Loucy (cell line): ENCODE results near the gene PLSCR1.

Experiments
- H2AFZ ChIP-seq: fragments of 200-600 bp; sonication (generic); 2 replicates; pipeline ENCODE4 v1.6.0; 2016; ENCODE audit warnings: antibody characterized with exemption, mild to moderate bottlenecking, low read length, moderate library complexity
- H3F3A ChIP-seq: fragments of 200-600 bp; 2 replicates; pipeline ENCODE4 v1.6.0; 2016; ENCODE audit warnings: antibody characterized with exemption, low read depth, mild to moderate bottlenecking
- H3K27me3 ChIP-seq: fragments of 200-600 bp; sonication (generic); 2 replicates; pipeline ENCODE4 v1.6.1; 2014; ENCODE audit warnings: low read length, mild to moderate bottlenecking; ENCODE audit not compliant: insufficient read depth, poor library complexity, severe bottlenecking
- H3K36me3 ChIP-seq: fragments of 200-600 bp; sonication (generic); 2 replicates; pipeline ENCODE4 v1.6.1; 2016; ENCODE audit warnings: low read length; ENCODE audit not compliant: insufficient read depth
- H3K4me1 ChIP-seq: fragments of 200-600 bp; sonication (generic); 2 replicates; pipeline ENCODE4 v1.5.1; 2014; ENCODE audit warnings: low read length, mild to moderate bottlenecking; ENCODE audit not compliant: insufficient read depth, poor library complexity, severe bottlenecking
- H3K4me2 ChIP-seq: fragments of 200-600 bp; sonication (generic); 2 replicates; pipeline ENCODE4 v1.6.0; 2014; ENCODE audit warnings: antibody characterized with exemption, low read length, low read depth, mild to moderate bottlenecking; ENCODE audit not compliant: poor library complexity, severe bottlenecking
- H3K4me3 ChIP-seq: fragments of 200-600 bp; sonication (generic); 2 replicates; pipeline ENCODE4 v1.5.1; 2014; ENCODE audit warnings: low read length, mild to moderate bottlenecking, mixed read lengths; ENCODE audit not compliant: poor library complexity, severe bottlenecking
- H3K79me2 ChIP-seq: fragments of 200-600 bp; sonication (generic); 2 replicates; pipeline ENCODE4 v1.6.1; 2014; ENCODE audit warnings: low read length; ENCODE audit not compliant: insufficient read depth
- H3K9ac ChIP-seq: fragments of 200-600 bp; sonication (generic); 2 replicates; pipeline ENCODE4 v1.6.0; 2014; ENCODE audit warnings: mild to moderate bottlenecking, low read depth, low read length, moderate library complexity; ENCODE audit not compliant: poor library complexity, severe bottlenecking
- H3K9me2 ChIP-seq: fragments of 200-600 bp; sonication (generic); replicated peaks from 2 replicates; pipeline ENCODE4 v1.6.1; 2016; ENCODE audit warnings: low read depth, low read length, mixed read lengths
- H3K9me3 ChIP-seq: fragments of 200-600 bp; sonication (generic); 2 replicates; pipeline ENCODE4 v1.6.1; 2014; ENCODE audit warnings: mild to moderate bottlenecking, antibody characterized with exemption, low read length, low read depth; ENCODE audit not compliant: insufficient read depth
- H4K20me1 ChIP-seq: fragments of 200-600 bp; sonication (generic); 2 replicates; pipeline ENCODE4 v1.6.0; 2014; ENCODE audit warnings: antibody characterized with exemption, low read length, mild to moderate bottlenecking; ENCODE audit not compliant: insufficient read depth, poor library complexity, severe bottlenecking
- CTCF ChIP-seq: fragments of 200-600 bp; sonication (generic); conservative IDR thresholded peaks from 2 replicates; pipeline ENCODE4 v1.5.1; 2014; ENCODE audit warnings: mild to moderate bottlenecking, antibody characterized with exemption, low read length
- EZH2phosphoT487 ChIP-seq: fragments of 200-600 bp; IDR thresholded peaks from 2 replicates; pipeline ENCODE4 v1.6.1; 2018; ENCODE audit warnings: antibody characterized with exemption, mild to moderate bottlenecking, moderate library complexity, borderline replicate concordance

PLSCR1 gene

GRCh38 chr3:146505516-146505915, 38.9 kb downstream of the PLSCR1 start:
- Histone ChIP-seq H3F3A (no peaks in the 10 kb centered on the region), H3K4me1 (no peaks in the 10 kb centered on the region), H3K4me3 (no peak overlapping the region), H2AFZ (no peak overlapping the region), H4K20me1 (no peaks in the 10 kb centered on the region), H3K79me2 (no peaks in the 10 kb centered on the region), H3K36me3 (no peaks in the 10 kb centered on the region), H3K9me3 (no peaks in the 10 kb centered on the region), H3K9me2 (no peaks in the 10 kb centered on the region), H3K27me3 (no peaks in the 10 kb centered on the region), H3K4me2 (no peak overlapping the region), H3K9ac (no peak overlapping the region)
- TF ChIP-seq CTCF (no peak), EZH2phosphoT487 (no peak)

GRCh38 chr3:146504498-146505197, 39.8 kb downstream of the PLSCR1 start:
- Histone ChIP-seq H3K79me2 (no peaks in the 10 kb centered on the region), H4K20me1 (no peaks in the 10 kb centered on the region), H3K4me3 (no peak overlapping the region), H3K9me3 (no peaks in the 10 kb centered on the region), H3F3A (no peaks in the 10 kb centered on the region), H3K4me1 (no peaks in the 10 kb centered on the region), H3K9me2 (no peaks in the 10 kb centered on the region), H3K36me3 (no peaks in the 10 kb centered on the region), H2AFZ (no peak overlapping the region), H3K4me2 (no peak overlapping the region), H3K27me3 (no peaks in the 10 kb centered on the region), H3K9ac (no peak overlapping the region)
- no peak for TF ChIP-seq CTCF
- no peak for TF ChIP-seq EZH2phosphoT487

GRCh38 chr3:146503461-146504202, 40.8 kb downstream of the PLSCR1 start:
- Histone ChIP-seq H3K36me3 (no peaks in the 10 kb centered on the region), H3K4me2 (no peak overlapping the region), H3K9me2 (no peaks in the 10 kb centered on the region), H3K4me1 (no peaks in the 10 kb centered on the region), H4K20me1 (no peaks in the 10 kb centered on the region), H3K9me3 (no peaks in the 10 kb centered on the region), H3F3A (no peaks in the 10 kb centered on the region), H3K27me3 (no peaks in the 10 kb centered on the region), H2AFZ (no peak overlapping the region), H3K4me3 (no peak overlapping the region), H3K79me2 (no peaks in the 10 kb centered on the region), H3K9ac (no peak overlapping the region)
- TF ChIP-seq CTCF (peak; percentile 16; the same call in 1 of the 2 replicates), EZH2phosphoT487 (no peak)
